Loucy (cell line): ENCODE measurements around the gene ARHGAP42.

Source experiments
- EZH2phosphoT487 ChIP-seq: fragments of 200-600 bp; IDR thresholded peaks from 2 replicates; pipeline ENCODE4 v1.6.1; 2018; ENCODE audit warnings: antibody characterized with exemption, mild to moderate bottlenecking, moderate library complexity, borderline replicate concordance
- TF ChIP-seq, protein P1 (sequence below): fragments of 200-600 bp; sonication (generic); conservative IDR thresholded peaks from 2 replicates; pipeline ENCODE4 v1.5.1; 2014; ENCODE audit warnings: mild to moderate bottlenecking, antibody characterized with exemption, low read length

DNA sequence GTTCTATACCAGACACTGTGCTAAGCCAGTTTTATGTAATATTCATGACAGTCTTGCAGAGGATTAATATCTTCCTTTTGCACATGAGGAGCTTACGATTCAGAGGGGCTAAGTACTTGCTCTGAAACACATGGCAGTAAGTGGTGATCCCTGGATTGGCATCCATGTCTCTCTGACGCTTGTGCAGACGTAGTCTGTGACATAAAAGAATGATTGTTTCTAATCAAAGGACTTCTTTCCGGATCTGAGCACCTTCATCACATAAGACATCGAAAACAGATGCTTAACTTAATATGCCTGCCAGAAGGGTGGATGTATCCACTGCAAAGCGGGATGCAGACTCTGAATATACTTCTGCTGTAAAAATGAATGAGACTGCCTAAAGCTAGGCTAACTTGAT, 74.8 kb downstream of the ARHGAP42 start:
- TF ChIP-seq, protein P1, sequence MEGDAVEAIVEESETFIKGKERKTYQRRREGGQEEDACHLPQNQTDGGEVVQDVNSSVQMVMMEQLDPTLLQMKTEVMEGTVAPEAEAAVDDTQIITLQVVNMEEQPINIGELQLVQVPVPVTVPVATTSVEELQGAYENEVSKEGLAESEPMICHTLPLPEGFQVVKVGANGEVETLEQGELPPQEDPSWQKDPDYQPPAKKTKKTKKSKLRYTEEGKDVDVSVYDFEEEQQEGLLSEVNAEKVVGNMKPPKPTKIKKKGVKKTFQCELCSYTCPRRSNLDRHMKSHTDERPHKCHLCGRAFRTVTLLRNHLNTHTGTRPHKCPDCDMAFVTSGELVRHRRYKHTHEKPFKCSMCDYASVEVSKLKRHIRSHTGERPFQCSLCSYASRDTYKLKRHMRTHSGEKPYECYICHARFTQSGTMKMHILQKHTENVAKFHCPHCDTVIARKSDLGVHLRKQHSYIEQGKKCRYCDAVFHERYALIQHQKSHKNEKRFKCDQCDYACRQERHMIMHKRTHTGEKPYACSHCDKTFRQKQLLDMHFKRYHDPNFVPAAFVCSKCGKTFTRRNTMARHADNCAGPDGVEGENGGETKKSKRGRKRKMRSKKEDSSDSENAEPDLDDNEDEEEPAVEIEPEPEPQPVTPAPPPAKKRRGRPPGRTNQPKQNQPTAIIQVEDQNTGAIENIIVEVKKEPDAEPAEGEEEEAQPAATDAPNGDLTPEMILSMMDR: no peak
- TF ChIP-seq EZH2phosphoT487: no peak
